A673 (cell line): ENCODE data around the gene LRRC2. TPM values are rescaled to one million over a fixed set of nuclear protein-coding genes. Genes with fewer than 3 reads are reported as not detected.

ENCODE experiments used
- BruUV-seq: library from RNA; stranded (reverse); fragments of 400-500 nt; replicated peaks from 2 replicates; lab custom pipeline; 2021; lab: Mats Ljungman, UMichigan
- CTCF ChIA-PET: fragments of 300-600 bp; sonication (Branson Sonifier 250); formaldehyde crosslinking; loops from one replicate; lab custom pipeline; 2022; ENCODE audit warnings: antibody characterized with exemption; lab: Charles Lee
- POLR2A ChIA-PET: fragments of 300-600 bp; sonication (Branson Sonifier 250); formaldehyde crosslinking; loops from one replicate; lab custom pipeline; 2022; ENCODE audit warnings: antibody characterized with exemption; ENCODE audit not compliant: low non-redundant PET; lab: Charles Lee
- DNase-seq: peaks from one replicate; pipeline ENCODE4 v3.0.0-alpha.2; 2015; ENCODE audit warnings: low spot score
- H3K27ac ChIP-seq: fragments of 200-600 bp; sonication (generic); 2 replicates; pipeline ENCODE4 v1.5.1; 2016; ENCODE audit warnings: mixed run types, low read depth, mild to moderate bottlenecking, mixed read lengths, antibody characterized with exemption, low read length; ENCODE audit not compliant: poor library complexity, severe bottlenecking
- H3K27me3 ChIP-seq: fragments of 200-600 bp; sonication (generic); replicated peaks from 2 replicates; pipeline ENCODE4 v1.6.1; 2017; ENCODE audit warnings: mixed run types, low read depth, mild to moderate bottlenecking, mixed read lengths, antibody characterized with exemption, low read length; ENCODE audit not compliant: insufficient read depth, poor library complexity
- H3K36me3 ChIP-seq: fragments of 200-600 bp; sonication (generic); 2 replicates; pipeline ENCODE4 v1.6.1; 2016; ENCODE audit warnings: mixed run types, mild to moderate bottlenecking, mixed read lengths, antibody characterized with exemption, low read length; ENCODE audit not compliant: insufficient read depth, poor library complexity, severe bottlenecking
- H3K4me1 ChIP-seq: fragments of 200-600 bp; sonication (generic); 2 replicates; pipeline ENCODE4 v1.6.1; 2017; ENCODE audit warnings: mixed run types, mild to moderate bottlenecking, mixed read lengths, antibody characterized with exemption, low read length; ENCODE audit not compliant: insufficient read depth, poor library complexity, severe bottlenecking
- H3K4me3 ChIP-seq: fragments of 200-600 bp; sonication (generic); 2 replicates; pipeline ENCODE4 v1.5.1; 2016; ENCODE audit warnings: low read depth, mixed run types, mild to moderate bottlenecking, mixed read lengths, low read length; ENCODE audit not compliant: poor library complexity, severe bottlenecking
- H3K9me3 ChIP-seq: fragments of 200-600 bp; sonication (generic); 2 replicates; pipeline ENCODE4 v1.6.1; 2016; ENCODE audit warnings: mixed run types, low read depth, mild to moderate bottlenecking, mixed read lengths, antibody characterized with exemption, low read length; ENCODE audit not compliant: poor library complexity, severe bottlenecking
- CTCF ChIP-seq: fragments of 300-800, 200-600 bp; sonication (generic); conservative IDR thresholded peaks from 2 replicates; pipeline ENCODE4 v1.5.1; 2017; ENCODE audit warnings: low read depth, mild to moderate bottlenecking, antibody characterized with exemption, low read length, moderate library complexity, mixed read lengths
- EZH2 ChIP-seq: fragments of 200-600 bp; sonication (generic); IDR thresholded peaks from 2 replicates; pipeline ENCODE4 v1.6.1; 2017; ENCODE audit warnings: borderline replicate concordance, low read depth, mild to moderate bottlenecking, mixed read lengths, antibody characterized with exemption, low read length; ENCODE audit not compliant: poor library complexity, severe bottlenecking
- intact Hi-C: fragments of 100-400 bp; cut with micrococcal nuclease; formaldehyde crosslinking; loops from one replicate; pipeline ENCODE4 v1.10.0; 2022; ENCODE audit not compliant: unreplicated experiment
- total RNA-seq: library from RNA; stranded (reverse); gene quantifications from 2 replicates; pipeline ENCODE4 v1.2.3, GENCODE V29; 2021

LRRC2 gene
- total RNA-seq, 1 experiment from 2014 or later: 0.28 TPM

GRCh38 chr3:46480491-46481195 is 85.5 kb downstream of the LRRC2 start:
- no peak overlapping the region for H3K4me3 ChIP-seq
- no peaks in the 10 kb centered on the region for H3K27me3 ChIP-seq
- no peaks in the 10 kb centered on the region for H3K9me3 ChIP-seq
- DNase-seq: no peak
- no peaks in the 10 kb centered on the region for H3K36me3 ChIP-seq
- intact Hi-C loops: no loop called here
- no peaks in the 10 kb centered on the region for H3K4me1 ChIP-seq
- H3K27ac ChIP-seq: no peak overlapping the region
- CTCF ChIA-PET: no interaction called here
- BruUV-seq: no TSS peak
- no peak for TF ChIP-seq CTCF
- POLR2A ChIA-PET: no interaction called here

GRCh38 chr3:46479696-46480095 is 86.4 kb downstream of the LRRC2 start:
- DNase-seq: no peak
- Histone ChIP-seq H3K9me3 (no peaks in the 10 kb centered on the region), H3K27ac (no peak overlapping the region), H3K36me3 (no peaks in the 10 kb centered on the region), H3K4me3 (no peak overlapping the region), H3K4me1 (no peaks in the 10 kb centered on the region), H3K27me3 (peaks cover 2% of the 10 kb centered on the region)
- TF ChIP-seq EZH2 (no peak), CTCF (no peak)
- no TSS peak for BruUV-seq
- intact Hi-C loops: no loop called here
- ChIA-PET POLR2A (no interaction called here), CTCF (no interaction called here)

GRCh38 chr3:46479021-46479420 is 87.1 kb downstream of the LRRC2 start:
- POLR2A ChIA-PET: no interaction called here
- Histone ChIP-seq H3K9me3 (no peaks in the 10 kb centered on the region), H3K4me1 (no peaks in the 10 kb centered on the region), H3K27ac (no peak overlapping the region), H3K4me3 (no peak overlapping the region), H3K27me3 (peaks cover 4% of the 10 kb centered on the region), H3K36me3 (no peaks in the 10 kb centered on the region)
- intact Hi-C loops: no loop called here
- CTCF ChIA-PET: no interaction called here
- no peak for TF ChIP-seq EZH2
- TF ChIP-seq CTCF: no peak
- no TSS peak for BruUV-seq
- DNase-seq: no peak
